HepG2 (cell line): ENCODE measurements around the gene UQCRC1. TPM values are rescaled to one million over a fixed set of nuclear protein-coding genes. Genes with fewer than 3 reads are reported as not detected.

ENCODE experiments used
- ATAC-seq: fragments of 200-7000 bp; cut with Tn5 transposase; 3 replicates; pipeline ENCODE4 v1.9.1; 2020; ENCODE audit warnings: mild to moderate bottlenecking, moderate library complexity
- BruUV-seq: library from RNA; stranded (reverse); fragments of 400-500 nt; replicated peaks from 2 replicates; lab custom pipeline; 2021; lab: Mats Ljungman, UMichigan
- CTCF ChIA-PET: fragments of 300-600 bp; formaldehyde crosslinking; extraction: SDS; loops from one replicate; lab custom pipeline; 2021; ENCODE audit warnings: low total read pairs, inconsistent platforms, low intra/inter-chr PET ratio; lab: Yijun Ruan, JAX
- POLR2A ChIA-PET: fragments of 350-600 bp; sonication (Branson Sonifier 250); formaldehyde crosslinking; loops from one replicate; lab custom pipeline; 2020; ENCODE audit warnings: antibody characterized with exemption, inconsistent platforms; lab: Yijun Ruan, JAX
- DNase-seq: peaks from one replicate; pipeline ENCODE4 v3.0.0-alpha.2; 2015; ENCODE audit warnings: low spot score
- FAIRE-seq: peaks from 3 replicates; lab custom pipeline; 2011; peaks lifted over from hg19 to GRCh38; lab: Jason Lieb, UNC
- H2AFZ ChIP-seq: one replicate; pipeline ENCODE4 v1.6.1; 2011; ENCODE audit warnings: low read length, inconsistent platforms
- H3K27ac ChIP-seq: fragments of 300-600 bp; 3 replicates; pipeline ENCODE4 v1.8.0; 2011; ENCODE audit warnings: mixed run types, mild to moderate bottlenecking, mixed read lengths, low read length, inconsistent platforms; ENCODE audit not compliant: insufficient read depth; ENCODE audit errors: extremely low read length
- H3K27me3 ChIP-seq, 2 experiments: fragments of 200-600 bp in 1 of 2; 2 replicates in 1 of 2; 3 replicates in 1 of 2; pipeline versions ENCODE4 v1.6.0 to v1.8.0; 2011; ENCODE audit warnings: low read length in 2 of 2, mild to moderate bottlenecking in 2 of 2, moderate library complexity in 2 of 2, inconsistent platforms in 1 of 2; ENCODE audit not compliant: insufficient read depth in 2 of 2, control insufficient read depth in 1 of 2
- H3K36me3 ChIP-seq, 2 experiments: fragments of 200-600 bp in 1 of 2; replicated peaks in 1 of 2; 2 replicates in 1 of 2; 3 replicates in 1 of 2; pipeline versions ENCODE4 v1.5.1 to v1.8.0; 2011; ENCODE audit warnings: low read length in 2 of 2, inconsistent platforms in 1 of 2; ENCODE audit not compliant: insufficient read depth in 2 of 2, control insufficient read depth in 1 of 2
- H3K4me1 ChIP-seq: 2 replicates; pipeline ENCODE4 v1.5.1; 2012; ENCODE audit warnings: low read length, inconsistent platforms; ENCODE audit not compliant: insufficient read depth
- H3K4me2 ChIP-seq: 2 replicates; pipeline ENCODE4 v1.6.0; 2011; ENCODE audit warnings: low read depth, low read length, inconsistent platforms
- H3K4me3 ChIP-seq, 3 experiments: fragments of 200-600 bp in 1 of 3; sonication (generic), shearing (Covaris generic) in 1 of 3; replicated peaks in 1 of 3; 2 replicates each; pipeline ENCODE4 v1.5.1; 2011 to 2016; ENCODE audit warnings: low read length in 3 of 3, inconsistent platforms in 2 of 3, low read depth in 2 of 3, mild to moderate bottlenecking in 2 of 3, control low read depth in 1 of 3, mixed read lengths in 1 of 3; ENCODE audit not compliant: insufficient read depth in 1 of 3
- H3K79me2 ChIP-seq: one replicate; pipeline ENCODE4 v1.6.1; 2011; ENCODE audit warnings: low read length, inconsistent platforms; ENCODE audit not compliant: insufficient read depth
- H3K9ac ChIP-seq: 2 replicates; pipeline ENCODE4 v1.6.0; 2011; ENCODE audit warnings: mild to moderate bottlenecking, low read depth, low read length, inconsistent platforms; ENCODE audit not compliant: insufficient read depth
- H3K9me3 ChIP-seq: 2 replicates; pipeline ENCODE4 v1.5.1; 2012; ENCODE audit warnings: mild to moderate bottlenecking, low read length
- H4K20me1 ChIP-seq: 2 replicates; pipeline ENCODE4 v1.6.0; 2011; ENCODE audit warnings: inconsistent platforms, mild to moderate bottlenecking, low read length, moderate library complexity; ENCODE audit not compliant: insufficient read depth
- AGO2 ChIP-seq: fragments of 200-400 bp; formaldehyde crosslinking; optimal IDR thresholded peaks from 2 replicates; pipeline ENCODE3; 2017; ENCODE audit warnings: mild to moderate bottlenecking, low read depth, low read length, moderate library complexity
- CREB1 ChIP-seq, 2 experiments: fragments of 450-650 bp in 1 of 2; IDR thresholded peaks; 2 replicates each; pipeline ENCODE4 v1.6.1; 2016 to 2017; ENCODE audit warnings: control low read depth in 1 of 2, mild to moderate bottlenecking in 1 of 2, missing compliant biosample characterization in 1 of 2, missing genetic modification characterization in 1 of 2
- CREM ChIP-seq, 2 experiments: sonication (generic) in 1 of 2; formaldehyde crosslinking in 1 of 2; IDR thresholded peaks; 2 replicates each; pipeline versions ENCODE4 v1.4.0 to v1.6.1; 2016 to 2020; ENCODE audit warnings: antibody characterized with exemption in 1 of 2, mild to moderate bottlenecking in 1 of 2, missing genetic modification reagents in 1 of 2
- DNMT3B ChIP-seq: conservative IDR thresholded peaks from 2 replicates; pipeline ENCODE4 v1.6.1; 2016; ENCODE audit warnings: missing biosample characterization, control low read depth
- EED ChIP-seq: sonication (generic); formaldehyde crosslinking; IDR thresholded peaks from 2 replicates; pipeline ENCODE4 v1.5.0; 2020; ENCODE audit warnings: mild to moderate bottlenecking, missing genetic modification reagents
- GRHL1 ChIP-seq: sonication (generic); formaldehyde crosslinking; conservative IDR thresholded peaks from 2 replicates; pipeline ENCODE4 v1.8.0; 2022; ENCODE audit warnings: missing genetic modification reagents
- HNRNPL ChIP-seq: fragments of 200-400 bp; formaldehyde crosslinking; IDR thresholded peaks from 2 replicates; pipeline ENCODE4 v1.6.1; 2017; ENCODE audit warnings: mild to moderate bottlenecking, low read depth, low read length
- KAT8 ChIP-seq: IDR thresholded peaks from 2 replicates; pipeline ENCODE4 v1.6.1; 2016; ENCODE audit warnings: missing genetic modification reagents, missing compliant biosample characterization
- KDM6A ChIP-seq: IDR thresholded peaks from 2 replicates; pipeline ENCODE4 v1.6.1; 2016; ENCODE audit warnings: low read depth
- MZF1 ChIP-seq: sonication (generic); formaldehyde crosslinking; IDR thresholded peaks from 2 replicates; pipeline ENCODE4 v1.8.1; 2023; ENCODE audit warnings: mild to moderate bottlenecking, missing genetic modification reagents, borderline replicate concordance
- RBFOX2 ChIP-seq: fragments of 200-400 bp; formaldehyde crosslinking; IDR thresholded peaks from 2 replicates; pipeline ENCODE4 v1.6.1; 2017; ENCODE audit warnings: low read depth, mild to moderate bottlenecking, low read length
- SIN3A ChIP-seq: IDR thresholded peaks from 2 replicates; pipeline ENCODE4 v1.6.1; 2011; ENCODE audit warnings: low read depth, mild to moderate bottlenecking, control low read depth, low read length, borderline replicate concordance
- SNRNP70 ChIP-seq: fragments of 200-400 bp; formaldehyde crosslinking; IDR thresholded peaks from 2 replicates; pipeline ENCODE4 v1.6.1; 2017; ENCODE audit warnings: mild to moderate bottlenecking, low read depth, low read length, moderate library complexity
- TBL1XR1 ChIP-seq: fragments of 150-350 bp; IDR thresholded peaks from 2 replicates; pipeline ENCODE4 v1.6.1; 2014; ENCODE audit warnings: borderline replicate concordance, low read length; ENCODE audit not compliant: partially characterized antibody
- ZBTB38 ChIP-seq: sonication (generic); formaldehyde crosslinking; IDR thresholded peaks from 2 replicates; pipeline ENCODE4 v1.5.1; 2020; ENCODE audit warnings: mild to moderate bottlenecking, missing genetic modification reagents
- ZNF12 ChIP-seq: sonication (generic); formaldehyde crosslinking; IDR thresholded peaks from 2 replicates; pipeline ENCODE4 v1.5.0; 2020; ENCODE audit warnings: missing genetic modification reagents
- ZNF264 ChIP-seq: sonication (generic); formaldehyde crosslinking; IDR thresholded peaks from 2 replicates; pipeline ENCODE4 v1.4.0; 2020; ENCODE audit warnings: missing genetic modification reagents
- ZNF274 ChIP-seq: sonication (generic); formaldehyde crosslinking; IDR thresholded peaks from 2 replicates; pipeline ENCODE4 v1.5.1; 2020; ENCODE audit warnings: mild to moderate bottlenecking, missing genetic modification reagents
- ZNF343 ChIP-seq: sonication (generic); formaldehyde crosslinking; IDR thresholded peaks from 2 replicates; pipeline ENCODE4 v1.4.0; 2020; ENCODE audit warnings: mild to moderate bottlenecking, missing genetic modification reagents
- ZNF674 ChIP-seq: sonication (generic); formaldehyde crosslinking; IDR thresholded peaks from 2 replicates; pipeline ENCODE4 v1.5.0; 2020; ENCODE audit warnings: low read depth, mild to moderate bottlenecking, missing genetic modification reagents
- ZNF772 ChIP-seq: sonication (generic); formaldehyde crosslinking; IDR thresholded peaks from 2 replicates; pipeline ENCODE4 v1.5.0; 2020; ENCODE audit warnings: mild to moderate bottlenecking, missing genetic modification reagents
- ZNF781 ChIP-seq: sonication (generic); formaldehyde crosslinking; IDR thresholded peaks from 2 replicates; pipeline ENCODE4 v1.5.1; 2020; ENCODE audit warnings: borderline replicate concordance, mild to moderate bottlenecking, missing genetic modification reagents; ENCODE audit errors: not compliant biosample characterization
- ZNF841 ChIP-seq: sonication (generic); formaldehyde crosslinking; IDR thresholded peaks from 2 replicates; pipeline ENCODE4 v1.8.1; 2023; ENCODE audit warnings: missing genetic modification reagents, borderline replicate concordance
- WGBS: methylation state at CpG from one replicate; pipeline ENCODE4 v1.1.6; 2017; ENCODE audit warnings: low lambda C conversion rate; 5-methylcytosine and 5-hydroxymethylcytosine counted together
- in situ Hi-C: cut with HindIII; loops from 2 replicates; pipeline ENCODE4 v1.10.0; 2017; ENCODE audit warnings: low pct_unique_long_range_greater_than_20kb; ENCODE audit not compliant: extremely low pct_ligation_motif_present
- intact Hi-C: fragments of 100-400 bp; cut with micrococcal nuclease; formaldehyde crosslinking; loops from one replicate; pipeline ENCODE4 v1.10.0; 2022; ENCODE audit not compliant: unreplicated experiment
- polyA plus RNA-seq, 8 experiments: library from polyadenylated mRNA; depleted of rRNA in 3 of 8; stranded (reverse) in 7 of 8; unstranded in 1 of 8; fragments of >200 nt; fragmentation: Illumina TruSeq in 4 of 8; extraction: Trizol in 4 of 8; gene quantifications; 2 replicates each; pipeline versions ENCODE4 v1.2.1 to v1.2.3, GENCODE V29; 2011 to 2016; ENCODE audit warnings: low read depth in 4 of 8, missing spikeins in 1 of 8, mixed read lengths in 1 of 8; ENCODE audit not compliant: insufficient read depth in 1 of 8
- total RNA-seq, 5 experiments: library from RNA; depleted of rRNA; stranded (reverse); fragments of >200 nt; fragmentation: Illumina TruSeq; extraction: Trizol; gene quantifications; 2 replicates each; pipeline ENCODE4 v1.2.3, GENCODE V29; 2016; ENCODE audit warnings: low read depth in 1 of 5

UQCRC1 gene
- total and polyA plus RNA-seq, 2 of the 13 experiments (the other 11 are each of a cell fraction or from before 2014, with no cell fraction given): 316 to 680 TPM

- peak; percentile 66 for TF ChIP-seq CREM (IDR thresholded peaks at IDR 0.05)
- TF ChIP-seq CREM (CRISPR knock-in tag; IDR thresholded peaks at IDR 0.05): no peak
- TF ChIP-seq ZNF12 (CRISPR knock-in tag): no peak
- TF ChIP-seq ZNF674 (CRISPR knock-in tag): no peak
- 0 out of 2 replicates have a peak, but pooled peaks have one; percentile 5 for TF ChIP-seq ZNF264 (CRISPR knock-in tag)
- TF ChIP-seq ZNF343 (CRISPR knock-in tag): no peak
Measured at GRCh38 chr3:48623851-48624547, 14.6 kb upstream of the UQCRC1 start (continued).

GRCh38 chr3:48621461-48621869 lies 12.0 kb upstream of the UQCRC1 start, which contains the start of gene TMEM89:
TMEM89 (minus strand) TSS chr3:48621769; CDS start chr3:48621756, 13 bp downstream.
- peaks cover 95% of the 10 kb centered on the region for H3K4me1 ChIP-seq
- no peak within 1 kb of the TSS for H3K4me2 ChIP-seq
- peaks cover 0 to 15% of the 10 kb centered on the region in 2 experiments; a peak in 4 of 5 replicates for H3K36me3 ChIP-seq
- FAIRE-seq: no peak
- no peaks in the 10 kb centered on the region for H4K20me1 ChIP-seq
- H3K79me2 ChIP-seq: no peaks in the 10 kb centered on the region
- CTCF ChIA-PET: no interaction called here
- no peak within 1 kb of the TSS for H3K4me3 ChIP-seq
- 94% methylated on average over 13 of the region's 19 CpGs for WGBS
- in situ Hi-C loops (no loop called here), intact Hi-C loops (loop anchor here (5.0 kb wide), 1 partner anchor 64 kb away; the partner anchor contains the start of gene PFKFB4)
- peak within 1 kb of the TSS; percentile 97 for H3K27ac ChIP-seq
- POLR2A ChIA-PET: interaction anchor here (4.0 to 7.5 kb wide), 2 partner anchors 13 to 41 kb away, joined by 33 to 140 read pairs; partner anchors contain the start of genes CELSR3 and SLC26A6
- H3K9ac ChIP-seq: no peak within 1 kb of the TSS
- ATAC-seq: no peak
- no TSS peak for BruUV-seq
- H3K27me3 ChIP-seq: no peaks in the 10 kb centered on the region
- H3K9me3 ChIP-seq: peaks cover 11% of the 10 kb centered on the region
- no peak within 1 kb of the TSS for H2AFZ ChIP-seq
- DNase-seq: no peak
- TF ChIP-seq GRHL1 (CRISPR knock-in tag): no peak
- TF ChIP-seq ZNF841 (CRISPR knock-in tag): no peak
- no peak for TF ChIP-seq EED (CRISPR knock-in tag)
- TF ChIP-seq AGO2: peak; percentile 43
- no peak for TF ChIP-seq CREB1 (IDR thresholded peaks at IDR 0.05)
- no peak for TF ChIP-seq CREB1 (CRISPR knock-in tag; IDR thresholded peaks at IDR 0.05)
- no peak for TF ChIP-seq KDM6A (CRISPR knock-in tag)
- TF ChIP-seq ZNF781 (CRISPR knock-in tag): no peak
- no peak for TF ChIP-seq KAT8
- no peak for TF ChIP-seq TBL1XR1
- TF ChIP-seq ZBTB38 (CRISPR knock-in tag): peak; percentile 22; the same call in 1 of the 2 replicates
- TF ChIP-seq MZF1 (CRISPR knock-in tag): no peak
- TF ChIP-seq ZNF343 (CRISPR knock-in tag): no peak
- no peak for TF ChIP-seq DNMT3B (CRISPR knock-in tag)
- no peak for TF ChIP-seq ZNF772 (CRISPR knock-in tag)
- no peak for TF ChIP-seq SIN3A
- TF ChIP-seq ZNF274 (CRISPR knock-in tag): no peak
- no peak for TF ChIP-seq SNRNP70
- TF ChIP-seq HNRNPL: peak; percentile 64; the same call in 1 of the 2 replicates
- TF ChIP-seq RBFOX2: peak; percentile 54
